NCI-H128 (cell line): ENCODE measurements around the gene LCN6.
"Not testable (repeated sequence)": the region's sequence is repeated elsewhere in the genome, so short reads cannot be mapped to it uniquely, and the experiment has no call there.

Source experiments
- DNase-seq: peaks from one replicate; lab custom pipeline; 2025; ENCODE audit not compliant: unreplicated experiment; lab: John Stamatoyannopoulos, UW

The LCN6 gene, protein sequence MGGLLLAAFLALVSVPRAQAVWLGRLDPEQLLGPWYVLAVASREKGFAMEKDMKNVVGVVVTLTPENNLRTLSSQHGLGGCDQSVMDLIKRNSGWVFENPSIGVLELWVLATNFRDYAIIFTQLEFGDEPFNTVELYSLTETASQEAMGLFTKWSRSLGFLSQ

GRCh38 chr9:136748201-136748600, at the start of gene LCN6:
Gene LCN6 (minus strand): TSS chr9:136748525. CDS start chr9:136748483, 42 bp downstream.
- DNase-seq, result no peak

GRCh38 chr9:136796775-136797347, 48.5 kb upstream of the LCN6 start:
- not testable (repeated sequence) for DNase-seq

DNA sequence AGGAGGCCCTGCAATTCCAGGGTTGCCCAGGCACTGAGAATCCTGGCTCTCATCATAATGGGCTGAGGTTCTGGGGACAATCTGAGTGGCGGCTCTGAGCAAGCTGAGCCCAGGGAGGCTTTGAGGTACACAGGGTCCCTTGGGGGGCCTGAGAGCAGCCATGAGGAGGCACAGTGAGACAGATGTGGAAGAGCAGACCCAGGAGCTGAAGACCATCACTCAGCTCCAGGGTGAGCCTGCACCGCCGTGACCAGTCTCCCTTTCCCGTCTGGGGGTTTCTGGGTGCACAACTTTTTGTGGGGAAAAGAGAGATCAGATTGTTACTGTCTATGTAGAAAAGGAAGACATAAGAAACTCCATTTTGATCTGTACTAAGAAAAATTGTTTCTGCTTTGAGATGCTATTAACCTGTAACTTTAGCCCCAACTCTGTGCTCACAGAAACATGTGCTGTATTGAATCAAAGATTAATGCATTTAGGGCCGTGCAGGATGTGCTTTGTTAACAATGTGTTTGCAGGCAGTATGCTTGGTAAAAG, 48.0 kb upstream of the LCN6 start, which contains the start of gene CCDC183:
TSS of gene CCDC183 (plus strand) at position 101 of the 537 bp plus-strand sequence. CDS start at position 161, 60 bp downstream.
- no peak for DNase-seq

GRCh38 chr9:136795000-136795348, 46.6 kb upstream of the LCN6 start:
- no peak for DNase-seq

DNA sequence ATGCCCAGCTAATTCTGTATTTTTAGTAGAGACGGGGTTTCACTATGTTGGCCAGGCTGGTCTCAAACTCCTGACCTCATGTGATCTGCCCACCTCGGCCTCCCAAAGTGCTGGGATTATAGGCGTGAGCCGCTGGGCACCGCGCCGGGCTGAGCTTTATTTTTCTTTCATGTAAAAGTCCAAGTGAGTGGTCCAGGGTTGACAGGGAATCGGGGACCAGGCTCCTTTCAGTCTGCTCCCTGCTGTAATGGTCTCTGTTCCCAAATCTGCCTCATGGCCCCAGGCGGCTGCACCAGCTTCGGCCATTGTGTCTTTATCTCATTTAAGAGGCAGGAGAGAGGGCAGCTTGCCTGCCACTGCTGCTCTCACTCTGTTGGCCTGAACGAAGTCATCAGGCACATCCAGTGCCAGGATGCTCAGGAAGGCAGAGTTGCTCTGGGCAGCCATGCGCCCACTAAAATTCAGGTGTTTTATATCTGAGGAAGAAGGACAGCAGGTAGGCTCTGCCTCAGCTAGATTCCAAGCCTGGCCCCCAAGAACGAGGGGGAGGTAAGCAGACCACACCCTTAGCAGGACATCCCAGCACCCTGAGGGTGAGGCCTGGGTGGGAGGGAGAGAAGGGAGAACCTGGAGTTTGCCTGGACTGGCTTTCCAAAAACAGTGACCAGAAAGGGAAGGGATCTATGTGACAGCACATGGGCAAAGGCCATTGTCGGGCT, 46.1 kb upstream of the LCN6 start:
- no peak for DNase-seq

DNA sequence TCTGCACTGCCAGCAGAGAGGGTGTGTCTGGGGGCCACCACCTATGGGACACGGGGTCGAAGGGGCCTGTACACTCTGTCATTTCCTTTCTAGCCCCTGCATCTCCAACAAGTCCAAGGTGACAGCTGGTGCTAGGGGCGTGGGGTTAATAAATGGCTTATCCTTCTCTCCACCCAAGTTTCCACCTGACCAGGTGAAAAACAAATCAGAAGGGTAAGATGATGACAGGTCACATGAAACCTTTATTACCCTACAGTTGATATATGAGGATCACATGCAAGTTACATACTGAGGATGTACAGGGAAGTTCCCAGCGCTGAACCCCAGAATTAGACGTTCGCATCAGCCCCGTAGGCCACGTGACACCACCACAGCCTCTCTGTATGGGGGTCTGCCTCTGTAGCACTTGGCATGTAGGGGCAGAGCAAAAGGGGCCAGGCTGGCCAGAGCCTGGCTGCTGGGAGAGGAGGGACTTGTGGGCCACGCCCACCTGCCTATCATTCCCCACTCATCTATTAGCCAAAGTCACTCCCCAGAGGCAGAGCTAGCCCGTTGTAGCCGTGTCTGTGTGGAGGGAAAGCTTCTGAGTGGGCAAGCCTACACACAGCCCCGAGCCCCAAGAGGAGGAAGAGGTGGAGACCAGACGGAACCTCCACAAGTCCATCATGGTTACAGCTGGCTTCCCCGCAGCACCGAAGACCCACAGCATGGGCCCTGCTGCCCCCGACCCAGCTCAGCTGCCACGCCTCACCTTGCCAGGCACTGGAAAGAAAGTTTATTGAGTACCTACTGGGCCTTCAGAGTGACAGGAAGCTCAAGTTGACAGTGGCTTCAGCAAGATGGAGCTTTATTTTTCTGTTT, 45.0 kb upstream of the LCN6 start:
- DNase-seq, result no peak

DNA sequence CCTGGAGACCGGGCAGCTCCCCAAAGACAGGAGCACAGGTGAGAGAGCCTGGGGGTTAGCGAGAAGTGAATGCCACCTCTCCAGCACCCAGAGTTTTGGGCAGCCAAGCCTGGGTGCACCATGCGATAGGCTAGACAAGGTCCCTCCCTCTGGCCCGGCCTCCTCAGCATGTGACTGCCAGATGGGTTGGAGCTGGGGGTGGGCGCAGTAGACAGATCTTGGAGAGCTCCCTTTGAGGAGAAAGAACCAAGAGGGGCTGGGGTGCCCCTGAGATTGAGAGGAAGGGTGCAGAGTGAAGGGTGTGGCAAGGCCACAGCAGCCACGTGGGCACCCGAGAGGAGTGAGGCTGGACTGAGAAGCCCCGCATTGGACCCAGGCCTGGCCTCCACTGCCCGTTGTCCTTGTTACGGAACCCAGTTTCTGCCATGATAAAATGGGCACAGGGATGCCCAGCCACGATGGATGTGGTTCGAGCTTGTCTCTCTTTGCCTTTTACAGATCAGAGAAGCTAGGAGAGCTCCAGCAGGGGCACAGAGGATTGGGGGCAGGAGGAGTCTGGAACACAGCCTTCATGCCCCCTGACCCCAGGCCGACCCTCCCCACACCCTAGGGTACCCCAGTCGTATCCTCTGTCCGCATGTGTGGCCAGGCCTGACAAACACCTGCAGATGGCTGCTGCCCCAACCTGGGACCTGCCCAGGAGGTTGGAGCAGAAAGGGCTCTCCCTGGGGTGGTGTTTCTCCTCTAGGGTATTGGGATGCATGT, 44.2 kb upstream of the LCN6 start:
- DNase-seq, result no peak

- DNase-seq, result no peak
Observed at GRCh38 chr9:136791516-136792276, 43.4 kb upstream of the LCN6 start.

DNA sequence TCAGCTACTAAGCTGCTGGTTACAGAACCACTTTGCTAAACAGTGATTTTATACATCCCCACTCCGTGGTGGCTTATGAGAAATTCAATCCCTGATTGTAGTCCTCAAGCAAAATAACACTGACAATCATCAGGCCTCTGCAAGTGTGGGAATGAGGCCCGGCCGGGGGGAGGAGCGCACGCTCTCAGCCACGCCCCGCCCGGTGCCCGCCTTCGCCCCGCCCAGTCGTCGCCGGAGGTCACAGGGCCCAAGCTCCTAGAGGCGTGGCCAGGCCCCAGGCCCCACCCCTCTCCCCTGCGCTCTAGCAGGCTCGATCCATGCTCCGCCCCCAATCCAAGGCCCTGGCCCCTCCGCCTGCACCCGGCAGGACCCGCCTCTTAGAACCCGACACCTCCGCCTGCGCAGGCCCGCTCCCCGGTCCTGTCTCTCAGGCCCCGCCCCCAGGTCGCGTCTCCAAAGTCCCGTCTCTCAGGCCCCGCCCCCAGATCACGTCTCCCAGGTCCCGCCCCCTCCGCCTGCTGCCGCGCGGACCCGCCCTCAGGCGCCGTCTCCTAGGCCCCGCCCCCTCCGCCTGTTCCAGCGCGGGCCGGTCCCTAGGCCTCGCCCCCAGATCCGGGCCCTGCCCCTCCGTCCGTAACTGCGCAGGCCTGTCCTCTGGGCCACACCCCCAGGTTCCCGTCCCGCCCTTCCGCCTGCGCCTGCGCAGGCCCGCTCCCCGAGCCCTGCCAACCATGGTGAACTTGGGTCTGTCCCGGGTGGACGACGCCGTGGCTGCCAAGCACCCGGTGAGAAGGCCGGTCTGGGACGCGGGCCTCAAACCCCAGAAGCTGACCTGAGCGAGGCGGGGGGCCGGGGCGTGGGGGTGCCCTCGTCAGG, 42.6 kb upstream of the LCN6 start, which contains the start of gene TMEM141:
TSS of gene TMEM141 (plus strand) at position 705 of the 876 bp plus-strand sequence. CDS start at position 732, 27 bp downstream.
- peak; percentile 98 for DNase-seq

DNA sequence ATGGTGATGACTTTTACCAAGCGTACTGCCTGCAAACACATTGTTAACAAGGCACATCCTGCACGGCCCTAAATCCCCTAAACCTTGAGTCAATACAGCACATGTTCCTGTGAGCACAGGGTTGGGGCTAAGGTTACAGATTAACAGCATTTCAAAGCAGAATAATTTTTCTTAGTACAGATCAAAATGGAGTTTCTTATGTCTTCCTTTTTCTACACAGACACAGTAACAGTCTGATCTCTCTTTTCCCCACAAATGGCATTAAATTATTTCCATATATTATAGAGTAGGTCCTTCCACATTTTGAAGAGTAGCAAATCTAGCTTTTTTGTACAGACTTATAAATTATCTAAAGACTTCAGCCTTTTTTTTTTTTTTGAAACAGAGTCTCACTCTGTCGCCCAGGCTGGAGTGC, 41.2 kb upstream of the LCN6 start:
- DNase-seq, result no peak

DNA sequence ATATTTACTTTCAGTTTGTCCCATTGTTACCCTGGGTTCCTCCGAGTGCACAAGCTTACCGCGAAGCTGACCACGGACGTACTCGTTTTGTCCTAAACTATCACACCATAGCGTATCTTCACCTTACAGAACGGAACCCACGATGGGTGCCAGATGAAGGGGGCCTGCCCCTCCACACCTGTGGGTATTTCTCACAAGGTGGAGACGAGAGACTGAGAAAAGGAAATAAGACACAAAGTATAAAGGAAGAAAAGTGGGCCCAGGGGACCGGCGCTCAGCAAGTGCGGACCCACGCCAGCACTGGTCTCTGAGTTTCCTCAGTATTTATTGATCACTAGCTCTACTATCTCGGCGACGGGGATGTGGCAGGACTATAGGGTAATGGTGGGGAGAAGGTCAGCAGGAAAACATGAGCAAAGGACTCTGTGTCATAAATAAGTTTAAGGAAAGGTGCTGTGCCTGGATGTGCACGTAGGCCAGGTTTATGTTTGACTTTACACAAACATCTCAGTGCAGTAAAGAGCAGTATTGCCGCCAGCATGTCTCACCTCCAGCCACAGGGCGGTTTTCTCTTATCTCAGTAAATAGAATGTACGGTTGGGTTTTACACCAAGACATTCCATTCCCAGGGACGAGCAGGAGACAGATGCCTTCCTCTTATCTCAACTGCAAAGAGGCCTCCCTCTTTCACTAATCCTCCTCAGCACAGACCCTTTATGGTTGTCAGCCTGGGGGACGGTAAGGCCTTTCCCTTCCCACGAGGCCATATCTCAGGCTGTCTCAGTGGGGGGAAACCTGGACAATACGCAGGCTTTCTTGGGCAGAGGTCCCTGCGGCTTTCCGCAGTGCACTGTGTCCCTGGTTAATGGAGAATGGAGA, 40.6 kb upstream of the LCN6 start:
- DNase-seq, result not testable (repeated sequence)

- DNase-seq, result peak; percentile 73
Observed at GRCh38 chr9:136787690-136788400, 39.5 kb upstream of the LCN6 start.

DNA sequence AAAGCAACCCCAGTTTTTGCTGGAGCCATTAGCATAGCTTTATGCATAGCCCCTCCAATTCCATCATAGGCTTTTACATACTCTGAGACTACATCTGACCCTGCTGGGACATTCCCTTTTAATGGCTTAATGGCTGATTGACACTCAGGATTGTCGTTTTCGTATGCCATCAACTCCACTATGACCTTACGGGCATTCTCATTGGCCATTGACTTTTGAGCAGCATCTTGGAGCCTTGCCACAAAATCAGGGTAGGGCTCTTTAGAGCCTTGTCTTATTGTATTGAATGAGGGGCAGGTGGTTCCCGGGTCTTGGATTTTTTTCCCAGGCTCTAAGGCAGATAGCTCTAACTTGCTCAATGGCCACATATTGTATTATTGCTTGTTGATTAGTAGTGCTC, 38.7 kb upstream of the LCN6 start:
- DNase-seq, result not testable (repeated sequence)

- no peak for DNase-seq
Observed at GRCh38 chr9:136786451-136786850, 38.1 kb upstream of the LCN6 start.

DNA sequence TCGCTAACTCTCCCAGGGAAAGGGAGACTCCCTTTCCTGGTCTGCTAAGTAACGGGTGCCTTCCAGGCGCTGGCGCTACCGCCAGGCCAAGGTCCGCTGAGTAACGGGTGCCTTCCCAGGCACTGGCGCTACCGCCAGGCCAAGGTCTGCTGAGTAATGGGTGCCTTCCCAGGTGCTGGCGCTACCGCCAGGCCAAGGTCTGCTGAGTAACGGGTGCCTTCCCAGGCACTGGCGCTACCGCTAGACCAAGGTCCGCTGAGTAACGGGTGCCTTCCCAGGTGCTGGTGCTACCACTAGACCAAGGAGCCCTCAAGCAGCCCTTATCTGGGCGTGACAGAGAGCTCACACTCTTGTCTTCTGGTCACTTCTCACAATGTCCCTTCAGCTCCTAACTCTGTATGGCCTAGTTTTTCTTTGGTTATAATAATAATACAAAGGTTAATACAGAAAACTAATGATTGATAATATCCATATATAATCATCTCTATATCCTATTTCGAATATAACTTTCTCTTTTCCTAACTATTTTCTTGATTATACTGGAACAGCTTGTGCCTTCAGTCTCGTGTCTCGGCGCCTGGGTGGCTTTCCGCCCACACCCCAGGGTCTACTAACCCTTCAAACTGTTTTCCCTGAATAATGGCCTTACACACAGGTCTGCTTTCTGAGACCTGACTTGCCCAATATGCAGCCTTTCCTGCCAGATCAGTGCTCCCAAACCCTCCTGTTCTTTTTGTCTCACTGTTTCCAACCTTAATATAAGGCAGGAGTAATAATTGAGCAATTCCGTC, 37.4 kb upstream of the LCN6 start:
- DNase-seq, result not testable (repeated sequence)

DNA sequence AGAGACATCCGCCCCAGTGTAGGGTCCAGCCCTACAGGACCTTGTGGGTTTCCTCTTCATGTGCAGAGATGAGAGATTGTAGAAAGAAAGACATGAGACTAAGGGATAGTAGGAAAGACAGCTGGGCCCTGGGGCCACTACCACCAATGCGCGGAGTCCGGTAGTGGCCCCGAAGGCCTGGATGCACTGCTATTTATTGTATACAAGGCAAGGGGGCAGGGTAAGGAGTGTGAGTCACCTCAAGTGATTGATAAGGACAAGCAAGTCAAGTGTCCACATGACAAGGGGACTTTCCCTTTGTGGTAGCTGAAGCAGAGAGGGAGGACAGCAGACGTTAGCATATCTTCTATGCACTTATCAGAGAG, 36.7 kb upstream of the LCN6 start:
- no peak for DNase-seq
